ENCODE measurements around the gene CDH24. TPM values are rescaled to one million over a fixed set of nuclear protein-coding genes. Genes with fewer than 3 reads are reported as not detected.
A peak's percentile ranks its signal among the peaks of the same experiment; 100 is the strongest.

CDH24 gene
- polyA plus RNA-seq, 3 donors: 13.3 to 18.0 (median 14.0) TPM

GRCh38 chr14:23047751-23048693 lies 9.3 kb downstream of the CDH24 start:
- no peak for DNase-seq (ENCODE audit: low read depth in 3 of 3, low spot score in 2 of 3)

DNA sequence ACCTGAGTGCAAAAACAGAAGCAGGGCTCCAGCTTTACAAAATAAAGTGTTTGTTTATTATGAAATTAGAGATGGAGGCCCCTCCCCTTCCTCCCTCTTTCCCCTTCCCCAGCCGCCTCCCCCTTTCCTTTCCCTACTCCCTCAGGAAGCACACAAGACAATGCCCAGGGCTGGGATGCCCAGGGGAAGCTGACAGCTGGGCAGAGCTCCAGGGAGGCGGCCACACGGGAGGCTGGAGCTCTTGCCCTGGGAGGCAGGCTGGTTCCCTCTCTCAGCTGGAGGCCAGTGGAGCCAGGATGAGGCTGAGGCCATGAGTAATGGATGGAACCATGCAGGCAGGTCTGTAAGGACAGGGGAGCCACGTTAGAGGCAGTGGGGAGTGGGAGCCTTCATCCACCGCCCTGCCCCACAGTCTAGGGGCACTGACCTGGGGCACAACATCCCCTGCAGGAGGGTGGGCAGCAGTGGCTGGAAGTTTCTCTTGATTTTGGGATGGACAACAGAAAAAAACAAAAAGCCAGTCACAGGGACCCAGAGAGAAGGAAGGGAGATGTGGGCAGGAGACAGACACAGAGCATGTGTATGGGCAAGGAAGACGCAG lies 10.2 kb downstream of the CDH24 start:
- no peak for DNase-seq (ENCODE audit: low read depth in 3 of 3, low spot score in 2 of 3)

- DNase-seq (ENCODE audit: low read depth in 3 of 3, low spot score in 2 of 3): no peak
Measured at GRCh38 chr14:23045419-23046357, 11.6 kb downstream of the CDH24 start.

GRCh38 chr14:23044840-23045239 lies 12.5 kb downstream of the CDH24 start:
- DNase-seq (ENCODE audit: low read depth in 3 of 3, low spot score in 2 of 3): no peak

DNA sequence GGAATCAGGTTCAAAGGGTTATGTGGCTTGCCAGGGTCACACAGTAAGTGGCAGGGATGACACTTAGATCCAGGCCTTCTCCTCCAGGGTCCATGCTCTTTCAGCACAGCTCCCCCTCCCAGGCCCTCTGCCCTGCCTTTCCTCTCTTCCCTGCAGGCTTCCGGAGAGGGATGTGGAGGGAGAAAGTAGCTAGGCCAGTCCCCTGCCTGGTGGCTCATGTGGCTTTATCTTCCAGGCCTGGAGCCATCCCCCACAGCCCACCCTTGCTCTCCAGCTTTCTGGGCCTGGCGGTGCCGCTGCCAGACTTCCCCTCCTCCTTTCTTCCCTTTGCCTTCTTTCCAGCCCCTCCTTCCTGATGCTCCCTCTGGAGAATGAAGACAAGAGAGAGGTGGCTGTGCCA lies 13.6 kb downstream of the CDH24 start:
- DNase-seq (ENCODE audit: low read depth in 3 of 3, low spot score in 2 of 3): no peak

GRCh38 chr14:23043145-23043544 lies 14.2 kb downstream of the CDH24 start:
- DNase-seq (ENCODE audit: low read depth in 3 of 3, low spot score in 2 of 3): no peak

- DNase-seq (ENCODE audit: low read depth in 3 of 3, low spot score in 2 of 3): no peak
Measured at GRCh38 chr14:23042162-23042965, 15.0 kb downstream of the CDH24 start, which contains the start of gene PSMB11. Gene PSMB11 (plus strand): TSS chr14:23042212. CDS start chr14:23042226, 14 bp downstream.

DNA sequence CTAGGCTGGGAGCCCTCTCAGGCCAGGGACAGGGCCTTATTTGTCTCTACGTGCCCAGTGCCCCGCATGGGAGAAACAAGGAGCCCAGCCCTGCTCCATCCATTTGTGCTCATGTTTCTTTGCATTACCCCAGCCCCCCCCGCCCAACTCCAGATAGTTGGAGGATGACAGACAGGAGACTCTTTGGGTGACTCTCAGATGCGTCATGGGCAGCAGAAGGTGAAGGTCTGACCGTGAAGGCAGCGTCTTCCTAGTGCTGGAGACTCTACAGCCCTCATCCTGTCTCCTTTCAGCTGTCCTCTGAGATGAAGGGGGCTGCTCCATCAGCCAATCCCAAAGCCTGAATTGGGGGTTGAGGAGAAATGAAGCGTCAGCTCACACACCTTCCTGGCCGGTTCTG lies 15.6 kb downstream of the CDH24 start:
- no peak for DNase-seq (ENCODE audit: low read depth in 3 of 3, low spot score in 2 of 3)

DNA sequence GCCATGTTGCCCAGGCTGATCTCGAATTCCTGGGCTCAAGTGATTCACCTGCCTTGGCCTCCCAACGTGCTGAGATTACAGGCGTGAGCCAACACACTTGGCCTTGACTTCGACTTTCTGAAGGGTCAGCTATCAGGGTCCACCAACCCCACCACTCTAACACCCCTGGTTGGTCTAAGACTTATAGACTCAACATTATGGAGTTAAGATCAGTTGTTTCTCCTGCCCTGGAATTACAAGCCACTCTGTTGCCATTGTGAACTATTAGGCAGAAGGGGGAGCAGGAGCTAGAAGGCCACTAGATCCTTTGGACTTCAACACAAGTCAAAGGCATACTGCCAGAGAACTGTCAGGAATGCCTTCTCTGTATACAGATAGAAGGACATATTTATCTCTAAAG lies 17.2 kb downstream of the CDH24 start:
- no peak for DNase-seq (ENCODE audit: low read depth in 3 of 3, low spot score in 2 of 3)

DNA sequence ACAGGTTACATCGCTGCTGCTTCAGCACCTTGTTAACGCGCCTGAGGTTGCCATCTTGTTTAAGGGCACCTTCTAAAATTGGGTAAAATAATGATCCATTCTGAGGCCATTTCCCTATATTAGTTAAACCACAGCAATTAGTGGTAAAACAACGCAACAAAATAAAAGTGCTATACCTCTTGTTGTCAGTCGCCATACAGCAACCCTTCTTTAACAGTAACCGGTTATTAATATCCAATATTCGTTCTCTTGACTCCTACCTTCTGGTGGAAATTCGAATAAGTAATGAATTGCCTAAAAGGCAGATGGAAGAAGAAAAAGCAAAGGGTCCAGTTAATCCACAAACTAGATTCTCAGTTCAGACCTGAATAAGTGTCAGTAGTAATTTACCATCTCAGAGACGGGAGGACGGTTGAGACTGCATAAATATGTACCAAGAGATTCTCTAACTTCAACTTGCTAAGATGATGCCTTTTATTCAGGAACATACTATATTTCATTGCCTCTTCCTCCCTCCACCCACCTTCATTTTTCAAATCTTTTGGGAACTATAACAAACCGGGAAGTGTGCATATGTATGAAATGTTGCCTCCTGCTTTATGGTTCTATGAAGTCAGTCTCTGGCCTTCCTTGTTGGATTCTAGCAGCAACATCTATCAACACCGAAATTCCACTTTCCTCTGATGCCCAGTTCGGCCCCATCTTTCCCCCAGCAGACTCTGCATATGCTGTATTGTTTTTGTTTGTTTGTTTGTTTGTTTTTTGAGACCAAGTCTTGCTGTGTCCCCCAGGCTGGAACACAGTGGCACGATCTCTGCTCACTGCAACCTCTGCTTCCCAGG lies 21.8 kb downstream of the CDH24 start:
- no peak for DNase-seq (ENCODE audit: low read depth in 3 of 3, low spot score in 2 of 3)

- peak; percentile 93 to 97 (median 95) for DNase-seq (ENCODE audit: low read depth in 3 of 3, low spot score in 2 of 3)
Measured at GRCh38 chr14:23034498-23035302, 22.6 kb downstream of the CDH24 start, which contains the start of gene PSMB5. Gene PSMB5 (minus strand): TSS chr14:23034900. CDS start chr14:23034881, 19 bp downstream.

GRCh38 chr14:23033801-23034497 lies 23.4 kb downstream of the CDH24 start:
- no peak for DNase-seq (ENCODE audit: low read depth in 3 of 3, low spot score in 2 of 3)

DNA sequence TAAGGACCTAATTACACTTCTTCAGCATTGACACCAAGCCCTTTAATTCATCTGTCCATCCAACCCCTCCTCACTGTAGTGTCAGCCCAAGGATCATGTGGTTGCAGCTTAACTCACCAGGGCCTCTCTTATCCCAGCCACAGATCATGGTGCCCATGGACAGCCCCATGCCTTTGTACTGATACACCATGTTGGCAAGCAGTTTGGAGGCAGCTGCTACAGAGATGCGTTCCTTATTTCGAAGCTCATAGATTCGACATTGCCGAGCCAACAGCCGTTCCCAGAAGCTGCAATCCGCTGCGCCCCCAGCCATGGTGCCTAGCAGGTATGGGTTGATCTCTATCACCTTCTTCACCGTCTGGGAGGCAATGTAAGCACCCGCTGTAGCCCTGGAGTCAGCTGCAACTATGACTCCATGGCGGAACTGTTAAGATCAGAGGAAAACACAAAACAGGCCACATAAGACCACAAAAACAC lies 24.0 kb downstream of the CDH24 start:
- no peak for DNase-seq (ENCODE audit: low read depth in 3 of 3, low spot score in 2 of 3)

- no peak for DNase-seq (ENCODE audit: low read depth in 3 of 3, low spot score in 2 of 3)
Measured at GRCh38 chr14:23030936-23031335, 26.4 kb downstream of the CDH24 start.

GRCh38 chr14:23028799-23029198 lies 28.5 kb downstream of the CDH24 start:
- DNase-seq (ENCODE audit: low read depth in 3 of 3, low spot score in 2 of 3): no peak

GRCh38 chr14:23025151-23025814 lies 32.0 kb downstream of the CDH24 start:
- DNase-seq (ENCODE audit: low read depth in 3 of 3, low spot score in 2 of 3): peak in 1 of 3 donors; percentile 68

DNA sequence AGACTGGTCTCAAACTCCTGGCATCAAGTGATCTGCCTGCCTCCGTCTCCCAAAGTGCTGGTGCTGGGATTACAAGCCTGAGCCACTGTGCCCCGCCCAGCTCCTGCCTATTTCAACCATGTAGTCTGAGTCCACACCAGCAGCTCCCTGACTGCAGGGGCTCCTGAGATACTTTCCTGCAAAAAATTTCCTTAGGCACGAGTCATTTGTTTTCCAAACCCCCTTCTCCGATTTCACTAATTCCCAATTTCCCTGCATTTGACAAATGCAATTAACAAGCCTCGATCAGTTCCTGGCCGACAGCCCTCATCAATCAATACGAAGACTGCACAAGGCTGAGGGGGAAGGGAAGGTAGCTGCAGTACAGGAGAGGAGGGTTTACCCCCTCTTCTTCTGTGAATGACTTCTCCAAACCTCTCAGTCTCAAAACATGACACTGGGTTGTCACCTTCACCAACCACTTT lies 32.7 kb downstream of the CDH24 start:
- DNase-seq (ENCODE audit: low read depth in 3 of 3, low spot score in 2 of 3): no peak

Measured in right renal cortex interstitium (tissue), 3 donors.